Measurements from ENCODE around the gene RAPGEF5.

The RAPGEF5 gene

GRCh38 chr7:22241805-22242390, 115.1 kb downstream of the RAPGEF5 start:
- no peak for TF ChIP-seq CTCF (conservative IDR thresholded peaks at IDR 0.05; ENCODE audit: control insufficient read depth, insufficient read depth, low read depth, low read length)
- no peak overlapping the region for H3K4me3 ChIP-seq (ENCODE audit: control insufficient read depth, low read depth, low read length)
- no peak for DNase-seq (ENCODE audit: low read depth)

- no peak overlapping the region for H3K4me3 ChIP-seq (ENCODE audit: control insufficient read depth, low read depth, low read length)
- TF ChIP-seq CTCF (conservative IDR thresholded peaks at IDR 0.05; ENCODE audit: control insufficient read depth, insufficient read depth, low read depth, low read length) = no peak
- DNase-seq (ENCODE audit: low read depth) = no peak
These were observed 115.9 kb downstream of the RAPGEF5 start for GRCh38 chr7:22240904-22241571.

GRCh38 chr7:22238354-22239311, 118.3 kb downstream of the RAPGEF5 start:
- no peak overlapping the region for H3K4me3 ChIP-seq (ENCODE audit: control insufficient read depth, low read depth, low read length)
- DNase-seq (ENCODE audit: low read depth) = peak; percentile 41
- TF ChIP-seq CTCF (conservative IDR thresholded peaks at IDR 0.05; ENCODE audit: control insufficient read depth, insufficient read depth, low read depth, low read length) = no peak

GRCh38 chr7:22235134-22235533, 121.8 kb downstream of the RAPGEF5 start:
- H3K4me3 ChIP-seq (ENCODE audit: control insufficient read depth, low read depth, low read length) = no peak overlapping the region
- DNase-seq (ENCODE audit: low read depth) = no peak
- TF ChIP-seq CTCF (conservative IDR thresholded peaks at IDR 0.05; ENCODE audit: control insufficient read depth, insufficient read depth, low read depth, low read length) = no peak

- no peak overlapping the region for H3K4me3 ChIP-seq (ENCODE audit: control insufficient read depth, low read depth, low read length)
- DNase-seq (ENCODE audit: low read depth) = no peak
- no peak for TF ChIP-seq CTCF (conservative IDR thresholded peaks at IDR 0.05; ENCODE audit: control insufficient read depth, insufficient read depth, low read depth, low read length)
These were observed 122.7 kb downstream of the RAPGEF5 start for GRCh38 chr7:22234227-22234626.

- no peak overlapping the region for H3K4me3 ChIP-seq (ENCODE audit: control insufficient read depth, low read depth, low read length)
- no peak for DNase-seq (ENCODE audit: low read depth)
- TF ChIP-seq CTCF (conservative IDR thresholded peaks at IDR 0.05; ENCODE audit: control insufficient read depth, insufficient read depth, low read depth, low read length) = no peak
These were observed 125.1 kb downstream of the RAPGEF5 start for GRCh38 chr7:22231806-22232205.
